ENCODE data around the gene SYT7. TPM values are rescaled to one million over a fixed set of nuclear protein-coding genes. Genes with fewer than 3 reads are reported as not detected.

The SYT7 gene
- total and polyA plus RNA-seq, 2 of the 8 experiments (the other 6 are each of a cell fraction or from before 2014, with no cell fraction given) = 9.6 to 10.5 TPM

DNA sequence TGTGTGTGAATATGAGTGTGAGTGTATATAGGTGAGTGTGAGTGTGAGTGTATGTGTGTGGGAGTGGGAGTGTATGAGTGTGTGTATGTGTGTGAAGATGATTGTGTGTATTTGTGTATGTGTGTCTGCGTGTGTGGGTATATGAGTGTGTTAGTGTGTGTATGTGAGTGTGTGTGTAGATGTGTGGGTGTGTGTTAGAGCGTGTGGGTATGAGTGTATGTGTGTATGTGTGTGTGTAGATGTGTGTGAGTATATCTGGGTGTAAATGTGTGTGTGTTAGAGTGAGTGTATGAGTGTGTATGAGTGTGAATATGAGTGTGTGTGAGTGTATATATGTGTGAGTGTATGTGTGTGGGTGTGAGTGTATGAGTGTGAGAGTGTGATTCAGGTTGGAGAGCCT, 83.4 kb downstream of the SYT7 start (continued):
- no peak for TF ChIP-seq SP4 (IDR thresholded peaks at IDR 0.05; ENCODE audit: low read length)

Data from H1 (cell line).